Measurements from ENCODE around the gene CD209.

GRCh38 chr19:7783991-7784423 lies 36.7 kb upstream of the CD209 start:
- TF ChIP-seq CTCF (IDR thresholded peaks at IDR 0.05) (no peak), ZFX (IDR thresholded peaks at IDR 0.05; ENCODE audit: borderline replicate concordance) (no peak)
